ENCODE data around the gene IL16.

Gene IL16

DNA sequence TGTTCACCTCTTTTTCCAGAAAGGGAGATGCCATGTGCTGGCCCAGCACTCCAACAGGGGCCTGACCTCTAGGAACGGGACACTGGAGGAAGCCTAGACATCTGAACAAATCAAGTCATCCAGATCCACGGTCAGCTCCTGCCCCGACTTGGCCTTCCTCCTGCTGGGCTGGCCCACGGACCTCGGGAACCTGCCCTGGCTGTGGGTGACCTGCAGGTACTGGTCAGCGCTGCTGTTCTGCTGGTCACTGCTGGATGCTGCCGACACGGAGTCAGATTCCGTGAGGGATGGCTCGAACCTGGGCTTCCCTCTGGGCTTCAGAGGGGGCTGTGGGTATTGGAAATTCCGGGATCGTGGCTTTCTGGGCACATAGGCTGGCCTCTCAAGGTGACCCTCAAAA lies 135.6 kb downstream of the IL16 start:
- Histone ChIP-seq H3K36me3 (no peaks in the 10 kb centered on the region), H3K27me3 (no peaks in the 10 kb centered on the region; the same call in 1 of the 2 replicates), H3K4me1 (no peaks in the 10 kb centered on the region; the same call in 1 of the 2 replicates), H3K4me3 (ENCODE audit: low read depth, low read length) (no peak overlapping the region), H3K9me3 (no peaks in the 10 kb centered on the region)
- DNase-seq, result no peak
- TF ChIP-seq, protein P1, sequence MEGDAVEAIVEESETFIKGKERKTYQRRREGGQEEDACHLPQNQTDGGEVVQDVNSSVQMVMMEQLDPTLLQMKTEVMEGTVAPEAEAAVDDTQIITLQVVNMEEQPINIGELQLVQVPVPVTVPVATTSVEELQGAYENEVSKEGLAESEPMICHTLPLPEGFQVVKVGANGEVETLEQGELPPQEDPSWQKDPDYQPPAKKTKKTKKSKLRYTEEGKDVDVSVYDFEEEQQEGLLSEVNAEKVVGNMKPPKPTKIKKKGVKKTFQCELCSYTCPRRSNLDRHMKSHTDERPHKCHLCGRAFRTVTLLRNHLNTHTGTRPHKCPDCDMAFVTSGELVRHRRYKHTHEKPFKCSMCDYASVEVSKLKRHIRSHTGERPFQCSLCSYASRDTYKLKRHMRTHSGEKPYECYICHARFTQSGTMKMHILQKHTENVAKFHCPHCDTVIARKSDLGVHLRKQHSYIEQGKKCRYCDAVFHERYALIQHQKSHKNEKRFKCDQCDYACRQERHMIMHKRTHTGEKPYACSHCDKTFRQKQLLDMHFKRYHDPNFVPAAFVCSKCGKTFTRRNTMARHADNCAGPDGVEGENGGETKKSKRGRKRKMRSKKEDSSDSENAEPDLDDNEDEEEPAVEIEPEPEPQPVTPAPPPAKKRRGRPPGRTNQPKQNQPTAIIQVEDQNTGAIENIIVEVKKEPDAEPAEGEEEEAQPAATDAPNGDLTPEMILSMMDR (IDR thresholded peaks at IDR 0.05; ENCODE audit: low read depth, low read length), result no peak

DNA sequence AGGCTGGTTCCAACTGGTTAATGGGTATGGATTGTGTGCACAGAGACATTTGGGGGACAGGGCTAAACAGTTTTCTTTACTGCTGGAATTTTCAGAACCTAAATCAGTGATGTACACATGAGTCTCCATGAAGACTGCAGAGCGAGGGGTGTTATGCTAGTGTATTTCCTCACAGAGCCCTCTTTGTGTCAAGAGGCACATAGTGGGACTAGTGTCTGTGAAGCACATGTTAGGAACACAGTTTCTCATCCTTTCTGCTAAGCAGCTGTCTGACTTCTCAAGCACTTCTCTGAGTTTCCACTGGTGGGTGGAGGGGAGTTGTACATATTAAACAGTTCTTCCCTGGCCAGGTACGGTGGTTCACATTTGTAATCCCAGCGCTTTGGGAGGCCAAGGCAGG lies 136.7 kb downstream of the IL16 start:
- no peaks in the 10 kb centered on the region for H3K36me3 ChIP-seq
- no peaks in the 10 kb centered on the region for H3K9me3 ChIP-seq
- TF ChIP-seq, protein P1 (IDR thresholded peaks at IDR 0.05; ENCODE audit: low read depth, low read length), result no peak
- no peaks in the 10 kb centered on the region; the same call in 1 of the 2 replicates for H3K4me1 ChIP-seq
- no peak overlapping the region for H3K4me3 ChIP-seq (ENCODE audit: low read depth, low read length)
- H3K27me3 ChIP-seq, result no peaks in the 10 kb centered on the region
- no peak for DNase-seq

- DNase-seq, result no peak
- TF ChIP-seq, protein P1 (IDR thresholded peaks at IDR 0.05; ENCODE audit: low read depth, low read length), result no peak
- H3K4me1 ChIP-seq, result no peaks in the 10 kb centered on the region; the same call in 1 of the 2 replicates
- H3K4me3 ChIP-seq (ENCODE audit: low read depth, low read length), result no peak overlapping the region
- H3K9me3 ChIP-seq, result no peaks in the 10 kb centered on the region
- no peaks in the 10 kb centered on the region for H3K27me3 ChIP-seq
- no peaks in the 10 kb centered on the region for H3K36me3 ChIP-seq
These were observed 138.2 kb downstream of the IL16 start for GRCh38 chr15:81334768-81335435.

DNA sequence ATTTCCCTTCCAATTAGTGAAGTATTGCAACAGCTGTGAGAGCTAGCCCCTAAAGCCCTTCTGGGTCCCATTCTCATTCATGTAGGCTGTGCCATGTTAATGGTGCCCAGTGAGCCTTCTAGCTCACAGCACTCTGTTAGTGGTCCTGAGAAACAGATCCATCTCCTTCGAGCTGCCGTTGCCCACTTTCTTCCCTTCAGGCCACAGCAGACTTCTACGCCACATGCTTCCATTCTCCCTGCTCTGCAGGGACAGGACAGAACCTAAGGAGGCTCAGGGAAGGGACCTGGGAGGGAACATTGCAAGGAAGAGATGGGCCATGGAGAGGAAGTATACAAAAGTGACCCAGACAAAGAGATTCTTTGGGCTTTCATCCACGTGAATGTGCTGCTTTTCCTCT lies 139.0 kb downstream of the IL16 start:
- H3K9me3 ChIP-seq, result no peaks in the 10 kb centered on the region
- DNase-seq, result no peak
- TF ChIP-seq, protein P1 (IDR thresholded peaks at IDR 0.05; ENCODE audit: low read depth, low read length), result no peak
- H3K4me3 ChIP-seq (ENCODE audit: low read depth, low read length), result no peak overlapping the region
- H3K27me3 ChIP-seq, result no peaks in the 10 kb centered on the region
- no peaks in the 10 kb centered on the region for H3K36me3 ChIP-seq
- no peaks in the 10 kb centered on the region; the same call in 1 of the 2 replicates for H3K4me1 ChIP-seq

- TF ChIP-seq, protein P1 (IDR thresholded peaks at IDR 0.05; ENCODE audit: low read depth, low read length), result peak; percentile 39
- no peak overlapping the region for H3K4me3 ChIP-seq (ENCODE audit: low read depth, low read length)
- H3K27me3 ChIP-seq, result no peaks in the 10 kb centered on the region
- H3K4me1 ChIP-seq, result no peaks in the 10 kb centered on the region; the same call in 1 of the 2 replicates
- no peaks in the 10 kb centered on the region for H3K36me3 ChIP-seq
- no peaks in the 10 kb centered on the region for H3K9me3 ChIP-seq
- DNase-seq, result no peak
These were observed 139.9 kb downstream of the IL16 start for GRCh38 chr15:81336568-81336967.

DNA sequence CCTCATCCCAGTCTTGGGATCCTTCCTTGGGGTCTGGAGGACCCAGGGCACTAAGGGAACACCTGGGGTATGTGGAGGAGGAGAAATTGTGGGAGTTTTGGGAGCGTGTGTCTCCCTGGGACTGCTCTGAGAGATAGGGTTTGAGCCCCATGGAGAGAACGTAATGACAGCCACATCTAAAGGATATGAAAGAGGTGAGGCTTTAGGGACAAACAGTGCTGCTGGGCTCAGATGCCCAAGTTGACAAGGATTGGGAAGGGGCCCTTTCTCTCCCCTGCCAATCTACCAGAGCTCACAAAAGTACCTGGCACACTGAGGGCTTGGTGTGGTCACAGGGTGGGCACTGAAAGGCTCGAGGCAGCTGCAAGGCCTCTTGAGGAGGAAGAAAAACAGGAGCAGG lies 140.6 kb downstream of the IL16 start:
- H3K27me3 ChIP-seq, result 0 out of 2 replicates have a peak, but pooled peaks cover 3% of the 10 kb centered on the region
- H3K4me1 ChIP-seq, result no peaks in the 10 kb centered on the region; the same call in 1 of the 2 replicates
- no peak overlapping the region for H3K4me3 ChIP-seq (ENCODE audit: low read depth, low read length)
- H3K9me3 ChIP-seq, result no peaks in the 10 kb centered on the region
- TF ChIP-seq, protein P1 (IDR thresholded peaks at IDR 0.05; ENCODE audit: low read depth, low read length), result no peak
- no peak for DNase-seq
- no peaks in the 10 kb centered on the region for H3K36me3 ChIP-seq
